ENCODE results near the gene C11orf54. TPM values are rescaled to one million over a fixed set of nuclear protein-coding genes. Genes with fewer than 3 reads are reported as not detected.

C11orf54 gene
- total RNA-seq, 1 donor from 2014 or later, result 30.1 TPM

- Mint-ChIP-seq H3K9me3 (no peaks in the 10 kb centered on the region), H3K27me3 (no peaks in the 10 kb centered on the region), H3K27ac (peak overlapping the region; percentile 79), H3K4me1 (peaks cover 76% of the 10 kb centered on the region), H3K4me3 (peak overlapping the region; percentile 100), H3K36me3 (ENCODE audit: low read depth) (peaks cover 85% of the 10 kb centered on the region)
- intact Hi-C loops (cut with micrococcal nuclease), result loop anchor here (1.0 kb wide), 1 partner anchor 8 kb away; no protein-coding TSS in a partner anchor
- no peak for TF ChIP-seq CTCF (IDR thresholded peaks at IDR 0.05)
- POLR2A ChIA-PET, result interaction anchor here (0.9 to 7.0 kb wide), 5 partner anchors 8 to 76 kb away, joined by 3 to 114 read pairs (median 17); partner anchors contain the start of genes CEP295 and MED17
- DNase-seq (no peak), ATAC-seq (ENCODE audit: low read depth) (no peak)
- CTCF ChIA-PET, result interaction anchor here (1.0 kb wide), 1 partner anchor 21 kb away, joined by 3 read pairs; no protein-coding TSS in a partner anchor
These were observed 3.4 kb upstream of the C11orf54 start for GRCh38 chr11:93737904-93738612.

- CTCF ChIA-PET, result interaction anchor here (0.5 to 1.0 kb wide), 2 partner anchors 21 to 45 kb away, joined by 3 read pairs; no protein-coding TSS in a partner anchor
- Mint-ChIP-seq H3K27me3 (no peaks in the 10 kb centered on the region), H3K36me3 (ENCODE audit: low read depth) (peaks cover 80% of the 10 kb centered on the region), H3K9me3 (no peaks in the 10 kb centered on the region), H3K4me3 (peak overlapping the region; percentile 100), H3K4me1 (peaks cover 73% of the 10 kb centered on the region), H3K27ac (peak overlapping the region; percentile 83)
- intact Hi-C loops (cut with micrococcal nuclease), result loop anchor here (1.0 kb wide), 1 partner anchor 8 kb away; no protein-coding TSS in a partner anchor
- POLR2A ChIA-PET, result interaction anchor here (0.6 to 7.0 kb wide), 6 partner anchors 9 to 77 kb away, joined by 3 to 114 read pairs (median 12); partner anchors contain the start of genes CEP295 and MED17
- TF ChIP-seq CTCF (IDR thresholded peaks at IDR 0.05), result no peak
- no peak for DNase-seq
- ATAC-seq (ENCODE audit: low read depth), result no peak
These were observed 2.8 kb upstream of the C11orf54 start for GRCh38 chr11:93738647-93739081.

GRCh38 chr11:93740031-93740729 lies 1.3 kb upstream of the C11orf54 start:
- H3K4me1 Mint-ChIP-seq, result peaks cover 69% of the 10 kb centered on the region
- H3K4me3 Mint-ChIP-seq, result peak overlapping the region; percentile 100
- TF ChIP-seq CTCF (IDR thresholded peaks at IDR 0.05), result no peak
- H3K27ac Mint-ChIP-seq, result peak overlapping the region; percentile 100
- H3K27me3 Mint-ChIP-seq, result no peaks in the 10 kb centered on the region
- no peak for ATAC-seq (ENCODE audit: low read depth)
- DNase-seq, result no peak
- H3K36me3 Mint-ChIP-seq (ENCODE audit: low read depth), result peaks cover 74% of the 10 kb centered on the region
- ChIA-PET POLR2A (interaction anchor here (0.6 to 7.0 kb wide), 24 partner anchors 10 to 1326 kb away, joined by 3 to 148 read pairs (median 8); partner anchors contain the start of genes ANKRD49, CEP295, CWC15 and KDM4D), CTCF (interaction anchor here (1.4 to 2.9 kb wide), 3 partner anchors 11 to 44 kb away, joined by 5 to 20 read pairs (median 5); partner anchors contain the start of gene MED17)
- intact Hi-C loops (cut with micrococcal nuclease), result loop anchor here (2.0 kb wide), 3 partner anchors 13 to 389 kb away; partner anchors contain the start of genes MED17 and PANX1
- H3K9me3 Mint-ChIP-seq, result no peaks in the 10 kb centered on the region

- no peaks in the 10 kb centered on the region for H3K9me3 Mint-ChIP-seq
- ATAC-seq (ENCODE audit: low read depth) (peak; percentile 26), DNase-seq (no peak)
- peaks cover 64% of the 10 kb centered on the region for H3K4me1 Mint-ChIP-seq
- ChIA-PET CTCF (interaction anchor here (1.4 to 2.9 kb wide), 3 partner anchors 11 to 43 kb away, joined by 5 to 20 read pairs (median 5); partner anchors contain the start of gene MED17), POLR2A (interaction anchor here (0.6 to 7.0 kb wide), 28 partner anchors 11 to 1327 kb away, joined by 3 to 148 read pairs (median 6); partner anchors contain the start of genes ANKRD49, CEP295, CWC15 and KDM4D)
- no peaks in the 10 kb centered on the region for H3K27me3 Mint-ChIP-seq
- intact Hi-C loops (cut with micrococcal nuclease), result loop anchor here (1.0 to 2.0 kb wide), 7 partner anchors 14 to 753 kb away; partner anchors contain the start of genes ANKRD49, CEP295, MED17 and MRE11
- H3K36me3 Mint-ChIP-seq (ENCODE audit: low read depth), result peaks cover 69% of the 10 kb centered on the region
- H3K27ac Mint-ChIP-seq, result peak overlapping the region; percentile 100
- peak overlapping the region; percentile 100 for H3K4me3 Mint-ChIP-seq
- no peak for TF ChIP-seq CTCF (IDR thresholded peaks at IDR 0.05)
These were observed 760 bp upstream of the C11orf54 start for GRCh38 chr11:93740730-93741093.
